Anterior cingulate cortex (tissue), 58 donors: ENCODE results near the gene DIAPH1.

Experiments
- DNase-seq, 58 donors: peaks; one replicate each; lab custom pipeline; 2025; lab: John Stamatoyannopoulos, UW

DIAPH1 gene

GRCh38 chr5:141510850-141511601, 107.8 kb downstream of the DIAPH1 start:
- no peak for DNase-seq

- no peak for DNase-seq
These were observed 108.6 kb downstream of the DIAPH1 start for GRCh38 chr5:141510160-141510559.

- peak in 33 of 58 donors; percentile 30 to 79 (median 57) for DNase-seq
These were observed 109.8 kb downstream of the DIAPH1 start for GRCh38 chr5:141508798-141509611.

GRCh38 chr5:141508440-141508797, 110.4 kb downstream of the DIAPH1 start:
- peak in 4 of 58 donors; percentile 48 to 71 (median 59) for DNase-seq

- DNase-seq: no peak
These were observed 111.3 kb downstream of the DIAPH1 start for GRCh38 chr5:141507387-141508091.

- DNase-seq: no peak
These were observed 112.2 kb downstream of the DIAPH1 start for GRCh38 chr5:141506381-141507155.

GRCh38 chr5:141504216-141504615, 114.6 kb downstream of the DIAPH1 start:
- DNase-seq: no peak

- no peak for DNase-seq
These were observed 115.1 kb downstream of the DIAPH1 start for GRCh38 chr5:141503681-141504080.

- DNase-seq: no peak
These were observed 117.0 kb downstream of the DIAPH1 start for GRCh38 chr5:141501761-141502160.

GRCh38 chr5:141496038-141496437, 122.8 kb downstream of the DIAPH1 start:
- peak in 1 of 58 donors; percentile 24 for DNase-seq

- DNase-seq: no peak
These were observed 123.4 kb downstream of the DIAPH1 start for GRCh38 chr5:141495453-141495811.

GRCh38 chr5:141494761-141495452, 123.9 kb downstream of the DIAPH1 start:
- peak in 19 of 58 donors; percentile 27 to 60 (median 46) for DNase-seq

- peak in 42 of 58 donors; percentile 21 to 82 (median 54) for DNase-seq
These were observed 125.0 kb downstream of the DIAPH1 start for GRCh38 chr5:141493500-141494422.

GRCh38 chr5:141492168-141492885, 126.5 kb downstream of the DIAPH1 start:
- peak in 14 of 58 donors; percentile 29 to 61 (median 42) for DNase-seq

GRCh38 chr5:141491323-141492167, 127.3 kb downstream of the DIAPH1 start:
- DNase-seq: no peak

GRCh38 chr5:141490771-141491170, 128.0 kb downstream of the DIAPH1 start:
- DNase-seq: no peak

GRCh38 chr5:141490271-141490670, 128.5 kb downstream of the DIAPH1 start:
- no peak for DNase-seq
